Tibial artery (tissue), 4 donors: ENCODE results near the gene PGM2L1.

Source experiments
- DNase-seq, 2 donors: peaks; one replicate each; pipeline ENCODE4 v3.0.0-alpha.2; 2019
- H3K27ac ChIP-seq, 2 donors: fragments of 200-600 bp; sonication (generic) in 1 of 2; 1 replicate in 1 of 2; 2 replicates in 1 of 2; pipeline ENCODE4 v1.5.1; 2018 to 2019; ENCODE audit warnings: mild to moderate bottlenecking in 1 of 2
- H3K27me3 ChIP-seq, 2 donors: fragments of 200-600 bp; sonication (generic) in 1 of 2; one replicate each; pipeline versions ENCODE4 v1.5.1 to v1.6.0; 2016 to 2019
- H3K36me3 ChIP-seq, 3 donors: fragments of 200-600 bp; sonication (generic) in 2 of 3; one replicate each; pipeline ENCODE4 v1.5.1; 2016 to 2019; ENCODE audit warnings: mild to moderate bottlenecking in 2 of 3
- H3K4me1 ChIP-seq, 4 donors: fragments of 200-600 bp; sonication (generic) in 2 of 4; 1 replicate in 3 of 4; 2 replicates in 1 of 4; pipeline ENCODE4 v1.5.1; 2016 to 2019
- H3K4me3 ChIP-seq, 2 donors: fragments of 200-600 bp; sonication (generic) in 1 of 2; 1 replicate in 1 of 2; 2 replicates in 1 of 2; pipeline ENCODE4 v1.5.1; 2018 to 2019; ENCODE audit warnings: mild to moderate bottlenecking in 2 of 2
- H3K9me3 ChIP-seq, 3 donors: fragments of 200-600 bp; sonication (generic) in 1 of 3; one replicate each; pipeline ENCODE4 v1.5.1; 2016 to 2019
- CTCF ChIP-seq, 2 experiments: fragments of 200-600 bp in 1 of 2; fragments of 450-650 bp in 1 of 2; IDR thresholded peaks; one replicate each; pipeline ENCODE4 v1.5.1; 2017 to 2019; ENCODE audit warnings: antibody characterized with exemption in 2 of 2, mild to moderate bottlenecking in 1 of 2, moderate library complexity in 1 of 2
- intact Hi-C: fragments of 100-400 bp; cut with DNase I; formaldehyde crosslinking; loops from one replicate; pipeline ENCODE4 v1.15.0; 2023; ENCODE audit warnings: low total_unique reads

The PGM2L1 gene

GRCh38 chr11:74307434-74307833 is 90.8 kb downstream of the PGM2L1 start:
- H3K27ac ChIP-seq = no peak overlapping the region
- intact Hi-C loops = no loop called here
- peak in 1 of 2 donors; percentile 49 for DNase-seq

GRCh38 chr11:74306435-74307175 is 91.6 kb downstream of the PGM2L1 start:
- H3K27me3 ChIP-seq = peaks cover 0 to 10% of the 10 kb centered on the region in 2 donors
- no peak for TF ChIP-seq CTCF (IDR thresholded peaks at IDR 0.05)
- intact Hi-C loops = no loop called here
- no peaks in the 10 kb centered on the region for H3K9me3 ChIP-seq
- peaks cover 0 to 9% (median 7%) of the 10 kb centered on the region in 4 donors for H3K4me1 ChIP-seq
- no peak for DNase-seq
- no peaks in the 10 kb centered on the region for H3K36me3 ChIP-seq
- H3K27ac ChIP-seq = no peak overlapping the region
- no peak overlapping the region for H3K4me3 ChIP-seq

More at GRCh38 chr11:74307434-74307833, 90.8 kb downstream of the PGM2L1 start:
- H3K4me1 ChIP-seq = peaks cover 0 to 9% (median 9%) of the 10 kb centered on the region in 4 donors
- no peaks in the 10 kb centered on the region for H3K9me3 ChIP-seq
- no peak for TF ChIP-seq CTCF (IDR thresholded peaks at IDR 0.05)
- peaks cover 0 to 10% of the 10 kb centered on the region in 2 donors for H3K27me3 ChIP-seq
- H3K36me3 ChIP-seq = no peaks in the 10 kb centered on the region
- H3K4me3 ChIP-seq = no peak overlapping the region

- Histone ChIP-seq H3K4me3 (no peak overlapping the region), H3K36me3 (no peaks in the 10 kb centered on the region), H3K4me1 (no peaks in the 10 kb centered on the region), H3K27ac (no peak overlapping the region), H3K9me3 (no peaks in the 10 kb centered on the region), H3K27me3 (peaks cover 0 to under 1% of the 10 kb centered on the region in 2 donors)
- no peak for DNase-seq
- TF ChIP-seq CTCF (IDR thresholded peaks at IDR 0.05) = no peak
- intact Hi-C loops = no loop called here
Measured at GRCh38 chr11:74299015-74299414, 99.2 kb downstream of the PGM2L1 start.

- intact Hi-C loops = no loop called here
- no peak for TF ChIP-seq CTCF (IDR thresholded peaks at IDR 0.05)
- Histone ChIP-seq H3K27ac (no peak overlapping the region), H3K27me3 (no peaks in the 10 kb centered on the region), H3K4me3 (no peak overlapping the region), H3K4me1 (no peaks in the 10 kb centered on the region), H3K9me3 (no peaks in the 10 kb centered on the region), H3K36me3 (no peaks in the 10 kb centered on the region)
- no peak for DNase-seq
Measured at GRCh38 chr11:74297484-74297883, 100.7 kb downstream of the PGM2L1 start.

GRCh38 chr11:74288911-74289310 is 109.3 kb downstream of the PGM2L1 start:
- no peaks in the 10 kb centered on the region for H3K9me3 ChIP-seq
- intact Hi-C loops = no loop called here
- DNase-seq = no peak
- TF ChIP-seq CTCF (IDR thresholded peaks at IDR 0.05) = no peak
- no peak overlapping the region for H3K4me3 ChIP-seq
- peaks cover 0 to 14% (median under 1%) of the 10 kb centered on the region in 4 donors for H3K4me1 ChIP-seq
- no peaks in the 10 kb centered on the region for H3K27me3 ChIP-seq
- H3K27ac ChIP-seq = no peak overlapping the region
- H3K36me3 ChIP-seq = no peaks in the 10 kb centered on the region
